WI38 (cell line): ENCODE measurements around the gene MANBA.

ENCODE experiments used
- H3K4me3 ChIP-seq: 2 replicates; pipeline ENCODE4 v1.5.1; 2011; ENCODE audit warnings: low read depth, mild to moderate bottlenecking, control low read depth, low read length
- CTCF ChIP-seq: IDR thresholded peaks from 2 replicates; pipeline ENCODE4 v1.5.1; 2012; ENCODE audit warnings: low read depth, mild to moderate bottlenecking, control low read depth, low read length

The MANBA gene

GRCh38 chr4:102760645-102761295 lies at the start of gene MANBA:
Gene MANBA, minus strand, starts transcription at chr4:102760968. Its CDS starts 74 bp downstream, at chr4:102760894.
- no peak for TF ChIP-seq CTCF
- peak within 1 kb of the TSS; percentile 90 for H3K4me3 ChIP-seq

GRCh38 chr4:102809691-102810090 lies 48.9 kb upstream of the MANBA start:
- no peak overlapping the region for H3K4me3 ChIP-seq
- no peak for TF ChIP-seq CTCF

- TF ChIP-seq CTCF, result no peak
- H3K4me3 ChIP-seq, result no peak overlapping the region
Measured at GRCh38 chr4:102809190-102809589, 48.4 kb upstream of the MANBA start.

GRCh38 chr4:102808009-102808408 lies 47.2 kb upstream of the MANBA start:
- no peak for TF ChIP-seq CTCF
- H3K4me3 ChIP-seq, result no peak overlapping the region

- no peak overlapping the region for H3K4me3 ChIP-seq
- TF ChIP-seq CTCF, result no peak
Measured at GRCh38 chr4:102807345-102807744, 46.6 kb upstream of the MANBA start.

GRCh38 chr4:102799816-102800215 lies 39.0 kb upstream of the MANBA start:
- no peak for TF ChIP-seq CTCF
- no peak overlapping the region for H3K4me3 ChIP-seq

- TF ChIP-seq CTCF, result no peak
Measured at GRCh38 chr4:102794999-102795398, 34.2 kb upstream of the MANBA start.

More at GRCh38 chr4:102794999-102795398, 34.2 kb upstream of the MANBA start:
- no peak overlapping the region for H3K4me3 ChIP-seq
